ENCODE data around the gene SLC9A9.

Gene SLC9A9

DNA sequence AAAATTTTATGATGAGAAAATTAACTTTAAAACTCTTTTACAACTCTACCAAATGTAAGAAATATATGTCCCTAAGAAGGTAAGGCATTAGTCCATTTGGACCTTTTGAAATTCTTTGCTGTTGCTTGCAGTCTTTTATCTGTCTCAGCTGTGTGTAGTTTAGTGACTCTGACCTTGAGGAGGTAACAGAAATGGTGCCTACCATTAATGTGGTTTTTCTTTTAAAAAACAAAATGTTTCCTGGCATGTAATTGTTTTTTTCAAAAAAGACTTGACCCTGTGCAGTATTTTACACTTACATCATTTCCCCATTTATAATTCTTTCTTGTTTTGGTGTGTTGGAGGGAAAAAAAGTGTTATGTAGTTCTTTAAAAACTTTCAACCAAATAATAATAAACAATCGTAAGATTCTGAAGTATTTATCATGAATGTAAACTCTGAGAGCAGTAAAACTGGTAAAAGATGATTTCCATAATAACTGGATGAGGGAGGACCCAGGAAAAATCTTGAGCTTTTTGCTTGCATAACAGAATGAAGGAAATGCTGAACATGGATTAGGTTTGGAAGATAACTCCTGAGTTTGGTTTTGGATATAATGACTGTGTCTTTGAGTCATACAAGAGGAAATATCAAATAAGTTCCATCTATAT is 503.6 kb downstream of the SLC9A9 start:
- no peak for DNase-seq

DNA sequence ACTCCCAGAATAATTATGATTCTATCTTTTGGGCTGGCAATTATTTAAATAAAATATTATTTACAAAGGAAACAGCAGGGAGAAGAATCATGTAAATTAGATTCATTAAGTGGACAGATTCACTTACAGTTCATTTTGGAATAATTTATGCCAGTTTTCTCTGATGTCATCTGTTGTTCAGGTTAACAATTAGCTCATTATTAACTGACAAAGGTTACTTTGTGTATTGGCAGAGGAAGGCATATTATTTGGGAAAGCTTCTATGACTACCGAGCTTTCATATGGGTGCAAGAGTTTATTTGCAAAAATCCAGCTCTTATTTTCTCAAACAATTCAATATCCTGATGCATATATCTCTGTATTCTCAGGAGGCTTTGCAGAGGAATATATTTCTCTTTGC is 504.3 kb downstream of the SLC9A9 start:
- DNase-seq, result no peak

DNA sequence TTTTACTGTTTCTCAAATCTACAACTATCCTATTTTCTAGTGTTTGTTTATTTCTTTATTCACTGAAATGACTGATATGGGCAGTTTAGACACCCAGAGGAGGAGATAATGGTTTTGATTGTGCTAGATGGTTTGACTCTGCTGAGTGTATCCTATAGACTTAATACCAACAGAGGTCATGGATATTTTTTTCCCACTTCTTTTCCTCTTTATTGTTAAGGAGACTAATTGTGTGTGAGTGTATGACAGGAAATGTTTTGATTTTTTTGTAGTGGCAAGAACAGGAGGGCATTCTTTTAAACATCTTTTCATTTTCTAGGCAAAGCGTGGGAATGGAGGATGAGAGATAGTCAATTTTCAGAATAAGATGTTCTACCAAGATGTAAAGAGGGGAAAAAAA is 505.2 kb downstream of the SLC9A9 start:
- DNase-seq, result no peak

DNA sequence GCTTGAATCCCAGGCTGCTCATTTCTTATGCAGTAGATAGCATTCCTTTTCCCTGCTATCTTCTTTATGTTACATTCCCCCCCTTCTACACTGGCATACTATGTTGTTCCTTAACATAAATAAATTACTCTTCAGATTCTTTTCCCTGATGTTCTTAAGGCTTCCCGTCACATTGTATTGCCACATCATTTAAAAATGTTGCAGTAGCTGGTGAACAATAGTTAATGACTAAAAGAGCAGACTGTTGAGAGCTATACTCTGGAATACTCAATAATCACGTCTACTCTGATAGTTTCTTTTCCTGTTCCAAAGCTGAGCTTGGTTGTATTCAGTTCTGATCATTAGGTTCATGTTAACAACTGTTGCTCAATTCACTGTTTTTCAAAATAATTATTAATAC is 508.8 kb downstream of the SLC9A9 start:
- DNase-seq, result no peak

DNA sequence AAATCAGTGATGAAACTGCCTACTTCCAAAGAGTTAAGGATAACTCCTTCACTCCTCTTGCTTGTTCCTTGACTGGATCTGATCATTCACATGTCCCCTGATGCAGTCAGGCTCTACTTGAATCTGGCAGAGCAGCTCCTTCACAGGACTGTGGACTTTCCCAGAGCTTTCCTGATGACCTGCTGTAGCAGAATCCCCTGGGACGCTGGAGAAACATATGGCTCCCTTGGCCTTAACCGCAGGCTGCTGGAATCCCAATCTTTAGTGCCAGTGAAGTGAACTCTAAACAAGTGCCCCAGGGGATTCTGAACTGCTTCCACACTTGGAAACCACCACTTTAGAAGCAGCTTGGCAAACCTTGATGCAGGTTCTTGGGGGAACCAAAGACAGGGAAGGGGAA is 510.9 kb downstream of the SLC9A9 start:
- no peak for DNase-seq

DNA sequence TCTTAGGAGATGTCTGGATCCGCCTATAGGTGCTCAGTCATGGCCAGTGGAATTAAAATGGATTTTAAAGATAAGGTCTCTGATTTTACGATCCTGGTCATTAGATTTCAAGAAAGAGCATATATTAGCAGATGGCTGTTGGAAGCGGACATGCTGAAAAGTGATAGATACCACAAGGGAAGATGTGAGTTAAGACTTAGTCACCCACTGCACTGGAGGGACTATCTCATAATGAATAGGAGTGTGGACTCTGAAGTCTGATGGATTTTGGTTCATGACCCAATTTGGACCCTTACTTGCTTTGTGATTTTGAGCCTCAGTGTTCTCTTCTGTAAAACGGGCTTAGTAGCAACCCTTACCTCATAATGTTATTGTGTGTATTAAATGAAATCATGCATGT is 514.0 kb downstream of the SLC9A9 start:
- DNase-seq, result no peak

DNA sequence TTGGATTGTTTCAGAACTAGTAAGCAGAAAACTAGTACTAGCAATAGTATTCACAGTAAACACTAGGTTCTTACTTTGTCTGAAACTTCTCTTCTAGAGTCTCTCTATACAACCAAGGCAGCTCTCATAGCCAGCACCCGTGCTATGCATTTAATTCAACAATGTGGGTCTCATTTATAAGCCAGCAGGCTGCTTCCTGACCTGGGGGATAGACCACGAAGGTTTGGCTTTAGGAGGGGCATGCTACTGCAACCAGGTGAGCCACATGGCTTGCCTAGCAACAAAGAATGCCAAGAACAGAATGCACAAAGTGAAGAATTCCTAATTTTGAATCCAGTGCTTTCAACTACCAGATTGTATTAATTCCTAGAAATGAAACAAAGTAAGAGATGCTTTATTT is 514.9 kb downstream of the SLC9A9 start:
- no peak for DNase-seq

DNA sequence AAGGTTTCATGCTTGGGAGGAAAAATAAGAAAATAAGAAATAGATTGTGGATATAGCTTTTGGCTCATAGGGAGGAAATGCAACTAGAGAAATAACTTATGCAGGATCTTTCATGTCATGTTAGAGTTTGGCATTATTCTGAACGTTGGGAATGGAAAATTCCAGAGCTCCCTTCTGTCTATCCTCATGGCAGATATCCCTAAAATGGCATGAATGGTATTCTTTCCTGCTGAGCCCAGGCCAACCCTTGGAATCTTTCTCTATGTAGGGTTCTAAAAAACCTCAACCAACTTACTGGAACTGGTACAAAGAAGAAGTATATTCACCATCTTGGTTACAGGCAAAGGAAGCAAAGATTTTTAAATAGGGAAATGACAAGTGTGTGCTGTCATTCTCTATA is 516.2 kb downstream of the SLC9A9 start:
- no peak for DNase-seq

DNA sequence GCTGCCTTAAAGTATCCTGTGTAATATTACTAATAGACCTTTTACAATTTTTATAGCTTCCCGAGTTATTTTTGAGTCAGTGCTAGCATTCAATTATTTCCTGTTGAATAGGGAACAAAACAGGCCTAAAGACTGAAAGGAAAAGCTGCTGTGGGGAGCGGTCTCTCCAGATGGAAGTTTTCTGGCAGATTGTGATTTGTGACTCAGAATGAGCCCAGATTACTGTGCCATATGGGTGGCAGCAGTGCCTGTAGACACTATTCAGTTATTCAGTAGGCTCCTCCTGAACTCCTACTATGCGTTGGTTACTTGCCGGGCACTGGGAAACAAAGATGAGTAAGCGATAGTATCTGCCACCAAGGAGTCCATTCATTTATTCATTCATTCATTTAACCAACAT is 516.9 kb downstream of the SLC9A9 start:
- DNase-seq, result no peak

DNA sequence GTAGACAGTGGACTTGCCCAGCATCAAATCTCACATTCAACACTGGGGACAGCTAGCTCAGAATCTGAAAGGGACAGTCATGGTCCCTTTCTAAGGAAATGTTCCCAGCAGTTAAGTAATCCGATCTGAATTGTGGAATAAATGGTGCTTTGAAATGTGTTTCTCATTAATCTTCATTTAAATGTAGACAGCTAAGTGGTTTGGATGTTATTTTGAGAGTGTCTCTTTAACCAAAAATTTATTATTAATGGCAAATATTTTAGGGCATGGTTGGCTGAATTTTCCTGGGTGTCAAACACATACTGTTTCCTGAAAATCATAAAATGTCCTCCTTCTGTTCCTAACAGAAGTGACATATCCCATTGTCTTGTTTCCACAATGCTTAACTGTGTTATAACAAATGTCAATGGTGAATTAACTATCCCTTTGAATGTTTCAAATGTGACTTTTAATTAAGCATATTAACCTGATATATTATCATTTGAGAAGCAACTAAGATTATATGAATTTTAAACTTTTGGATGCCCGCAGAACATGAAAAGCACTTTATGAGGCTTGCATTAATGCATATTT is 517.9 kb downstream of the SLC9A9 start:
- DNase-seq, result no peak

DNA sequence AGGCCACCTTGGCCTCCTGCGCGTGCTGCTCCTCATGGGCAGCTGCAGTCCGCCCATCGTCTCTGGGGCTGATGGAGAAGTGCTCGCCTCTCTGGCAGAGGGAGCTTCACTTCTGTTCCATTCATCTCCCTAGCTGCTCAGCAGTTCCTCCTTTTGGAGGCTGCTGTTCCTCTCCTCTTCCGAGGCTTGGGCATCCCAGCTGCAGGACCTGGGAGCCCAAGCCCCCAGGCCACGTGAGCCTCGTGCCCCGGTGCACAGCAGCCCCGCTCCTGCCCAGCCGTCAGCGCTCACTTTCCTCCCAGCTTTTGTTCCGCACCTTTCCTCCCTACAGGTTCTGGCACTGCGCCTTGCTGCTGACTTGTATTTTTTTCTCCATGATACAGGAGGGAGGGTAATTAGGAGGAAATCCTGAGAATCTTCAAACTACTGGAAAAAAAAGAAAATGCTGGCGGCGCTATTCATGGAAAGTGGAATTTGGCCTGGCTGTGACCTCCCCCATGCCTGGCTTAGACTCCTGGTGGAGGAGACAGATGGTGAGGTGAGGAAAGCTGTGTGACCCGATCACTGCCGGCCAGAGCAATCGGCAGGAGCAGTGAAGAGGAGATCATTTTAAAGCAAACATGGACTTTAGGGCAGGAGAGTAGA is 518.6 kb downstream of the SLC9A9 start:
- no peak for DNase-seq

DNA sequence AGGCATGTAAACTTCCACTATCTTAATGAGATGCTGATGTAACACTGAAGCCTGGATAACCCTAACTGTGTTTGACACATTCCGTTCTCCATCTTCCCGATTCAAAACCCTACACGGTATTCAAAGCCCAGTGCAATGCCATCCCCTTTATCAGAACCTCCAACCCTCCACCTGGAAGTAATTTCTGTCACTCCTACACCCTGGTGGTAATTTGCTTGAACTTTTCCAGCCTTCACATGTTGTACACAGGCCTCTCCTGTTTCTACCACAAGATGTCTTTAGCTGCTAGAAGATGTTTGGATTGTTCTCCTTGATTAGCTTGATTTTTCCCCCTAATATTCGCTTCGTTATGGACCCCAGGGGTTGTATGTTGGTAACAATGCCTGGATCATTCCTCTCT is 519.8 kb downstream of the SLC9A9 start:
- DNase-seq, result no peak

DNA sequence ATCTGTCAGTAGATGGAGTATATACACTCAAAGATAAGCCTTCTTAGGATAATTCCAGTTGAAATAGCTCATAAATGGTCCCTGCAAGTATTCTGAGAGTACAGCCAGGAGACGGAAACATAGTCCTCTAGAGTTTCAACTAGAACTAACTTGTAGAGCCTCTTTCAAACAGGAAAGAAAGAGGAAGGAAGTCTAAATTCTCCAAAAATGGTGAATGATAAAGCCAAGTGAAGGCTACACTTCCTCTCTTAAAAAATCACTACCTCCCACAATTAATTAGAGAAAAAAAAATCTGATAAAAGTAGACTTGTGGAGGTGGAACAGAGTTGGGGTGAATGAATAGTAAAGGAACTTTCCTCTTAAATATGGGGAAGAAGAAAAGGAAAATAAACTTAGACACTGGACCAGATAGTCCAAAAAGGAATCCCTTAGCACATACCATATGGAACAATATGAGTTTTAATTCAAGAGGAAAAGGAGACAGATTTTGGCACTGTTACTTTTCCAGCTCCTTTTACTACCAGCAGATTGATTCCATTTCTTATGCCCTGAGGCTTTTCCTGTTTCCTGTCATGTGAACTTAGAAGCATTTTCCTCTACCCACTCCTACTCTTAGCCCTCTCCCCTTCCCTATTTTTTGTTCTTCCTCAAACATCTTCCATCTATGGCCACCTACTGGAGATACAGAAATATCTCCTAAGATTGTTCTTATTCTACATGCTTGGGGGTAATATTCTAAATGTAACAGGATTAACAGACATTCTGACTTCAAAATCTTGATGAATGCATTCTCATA is 521.1 kb downstream of the SLC9A9 start:
- peak; percentile 30 for DNase-seq

DNA sequence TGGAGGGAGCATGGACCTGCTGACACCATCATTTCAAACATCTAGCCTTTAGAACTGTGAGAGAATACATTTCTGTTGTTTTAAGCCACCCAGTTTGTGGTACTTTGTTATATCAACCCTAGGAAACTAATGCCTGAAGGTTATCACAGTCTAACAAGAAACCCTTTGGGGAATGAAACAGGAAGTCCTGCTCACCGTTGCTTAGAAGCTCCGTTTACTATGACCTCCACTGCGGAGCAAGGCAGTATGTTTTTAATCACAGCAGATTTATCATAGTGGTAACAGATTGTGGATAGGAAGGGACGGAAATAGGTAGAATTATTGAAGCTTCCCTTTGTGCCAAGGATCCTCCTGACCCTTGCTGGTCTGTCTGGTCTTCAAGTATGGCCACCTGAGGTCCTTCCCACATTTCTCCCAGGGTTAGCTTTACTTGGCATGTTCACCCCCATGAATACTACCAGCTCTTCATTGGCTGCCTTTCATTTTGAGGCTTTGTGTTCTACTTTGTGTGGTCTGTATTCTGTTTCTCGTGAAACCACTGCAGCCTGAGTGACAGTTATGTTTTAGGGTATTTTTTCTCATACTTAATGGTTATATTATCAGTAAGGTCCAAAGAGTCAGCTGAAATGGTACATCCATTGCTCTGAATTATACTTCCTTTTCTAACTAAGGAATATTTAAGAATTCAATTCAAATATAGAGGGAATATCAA is 527.1 kb downstream of the SLC9A9 start:
- DNase-seq, result no peak

DNA sequence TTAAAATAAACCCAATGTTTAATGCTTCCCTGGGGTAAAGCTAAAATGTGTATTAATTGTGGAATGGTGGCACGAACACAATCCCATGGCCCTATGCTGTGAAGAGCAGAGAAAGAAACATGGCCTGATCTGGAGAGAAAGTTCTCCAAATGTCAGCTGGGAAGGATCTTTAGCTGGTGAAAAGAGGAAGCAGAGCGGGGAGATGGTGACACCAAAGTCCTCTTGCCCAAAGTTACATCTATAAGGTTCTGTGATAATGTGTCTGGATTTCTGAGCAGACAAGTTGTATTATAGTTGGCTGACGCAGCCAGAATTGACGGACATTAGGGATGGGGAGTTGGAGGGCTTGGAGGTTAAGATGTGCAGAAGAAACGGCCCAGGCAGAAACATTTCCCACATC is 532.5 kb downstream of the SLC9A9 start:
- DNase-seq, result peak; percentile 6

DNA sequence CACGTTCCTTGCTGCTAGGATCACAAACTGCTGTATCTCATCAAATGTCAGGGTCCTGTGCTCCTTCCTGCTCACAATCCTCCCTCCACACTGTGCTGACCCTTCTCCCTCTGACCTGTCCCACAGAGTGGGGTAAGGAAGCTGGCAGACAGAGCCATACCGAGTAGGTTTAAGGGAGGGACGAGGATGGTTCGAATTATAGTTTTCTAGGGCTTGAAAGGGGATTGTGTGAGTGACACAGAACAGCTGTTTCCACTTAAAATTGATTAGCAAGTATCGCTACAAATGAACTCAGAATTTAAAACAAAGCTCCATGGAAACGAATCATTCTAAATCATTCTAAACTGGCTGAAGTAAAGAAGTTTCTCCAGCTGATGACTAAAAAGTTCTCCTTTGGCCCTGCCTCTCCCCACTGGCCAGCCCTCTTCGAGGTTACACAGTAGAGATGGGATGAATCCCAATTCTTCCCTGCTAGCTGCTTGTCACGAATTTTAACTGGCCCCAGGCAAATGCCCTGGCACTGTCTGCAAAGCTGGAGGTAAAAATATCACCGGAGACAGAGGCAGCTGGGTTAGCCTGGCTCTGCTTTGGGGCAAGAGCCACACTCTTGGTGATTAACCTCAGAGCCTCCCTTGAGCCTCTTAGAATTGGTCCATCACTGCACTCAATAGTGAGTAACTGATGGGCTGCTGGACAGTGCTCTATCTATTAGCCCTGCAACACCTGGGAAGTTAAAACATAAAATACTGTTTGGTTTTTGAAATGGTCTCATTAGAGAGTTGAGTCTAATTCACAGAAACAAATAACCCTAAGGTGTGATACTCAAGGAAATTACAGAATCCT is 533.8 kb downstream of the SLC9A9 start:
- no peak for DNase-seq

DNA sequence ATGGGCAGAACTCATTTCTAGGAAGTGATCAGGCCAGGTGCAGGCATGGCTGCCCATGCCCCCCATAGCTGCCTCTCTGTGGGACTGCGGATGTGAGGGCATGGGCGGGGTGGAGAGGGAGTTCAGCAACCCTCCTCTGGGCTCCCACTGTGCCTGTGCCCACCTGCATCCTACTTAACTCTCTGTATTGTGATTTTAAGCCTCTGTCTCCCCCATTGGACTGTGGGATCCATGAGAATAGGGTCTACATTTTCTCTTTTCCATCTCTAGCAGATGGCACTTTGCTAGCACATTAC is 534.4 kb downstream of the SLC9A9 start:
- no peak for DNase-seq

DNA sequence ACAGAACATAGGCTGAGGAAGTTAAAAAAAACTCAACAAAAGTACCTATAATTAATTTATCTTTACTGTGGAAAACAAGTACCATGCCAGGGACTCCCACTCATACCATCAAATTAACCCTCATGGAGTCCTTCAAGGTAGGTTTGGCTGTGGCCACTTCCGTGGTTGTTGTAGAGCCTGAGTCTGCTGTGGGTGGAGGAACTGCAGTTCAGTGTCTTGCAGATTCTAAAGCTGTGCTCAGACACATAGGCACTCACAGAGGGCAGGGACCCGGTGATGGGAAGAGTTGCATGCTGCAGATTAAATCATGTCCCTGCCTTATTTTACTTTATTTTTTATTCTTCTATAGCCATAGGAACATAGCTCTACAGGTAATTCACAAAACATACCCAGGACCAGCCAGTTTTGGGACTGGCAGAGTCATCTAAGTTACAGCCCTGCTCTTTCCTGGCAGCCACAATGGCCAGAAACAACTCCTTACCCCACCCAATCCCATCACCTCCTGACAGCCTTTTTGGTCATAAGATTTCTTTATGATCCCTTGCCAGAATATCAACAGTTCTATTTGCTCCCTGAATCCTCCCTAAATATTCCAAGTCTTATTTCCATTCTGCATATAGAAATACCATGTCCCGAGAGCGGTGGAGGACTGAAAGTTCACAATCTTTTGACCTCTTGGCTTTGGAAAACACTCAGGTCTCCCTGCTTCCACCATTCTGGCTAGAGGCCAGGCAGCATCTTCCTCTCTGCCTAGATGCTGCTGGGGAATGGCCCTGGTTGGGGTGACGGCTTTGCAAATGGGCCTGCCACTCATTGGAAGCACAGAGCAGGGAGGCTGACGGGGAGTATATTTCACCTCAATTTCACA is 535.0 kb downstream of the SLC9A9 start:
- DNase-seq, result no peak

DNA sequence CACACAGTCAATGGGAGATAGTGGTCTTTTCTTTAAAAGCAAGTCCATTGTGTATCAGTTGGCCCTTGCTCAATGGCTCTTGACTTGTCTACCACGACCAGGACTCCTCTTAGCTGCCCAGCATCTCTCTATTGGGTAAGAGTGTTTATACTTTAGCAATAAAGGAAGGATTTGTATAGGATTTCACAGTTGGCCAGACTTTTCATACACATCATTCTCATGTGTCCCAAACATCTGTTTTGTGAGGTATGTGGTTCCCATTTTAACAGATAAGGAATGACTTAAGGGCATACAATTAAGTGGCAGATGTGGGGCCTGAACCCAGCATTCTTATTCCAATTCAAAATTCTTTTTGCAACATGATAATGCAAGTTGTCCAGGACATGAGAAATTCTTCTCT is 537.2 kb downstream of the SLC9A9 start:
- no peak for DNase-seq

DNA sequence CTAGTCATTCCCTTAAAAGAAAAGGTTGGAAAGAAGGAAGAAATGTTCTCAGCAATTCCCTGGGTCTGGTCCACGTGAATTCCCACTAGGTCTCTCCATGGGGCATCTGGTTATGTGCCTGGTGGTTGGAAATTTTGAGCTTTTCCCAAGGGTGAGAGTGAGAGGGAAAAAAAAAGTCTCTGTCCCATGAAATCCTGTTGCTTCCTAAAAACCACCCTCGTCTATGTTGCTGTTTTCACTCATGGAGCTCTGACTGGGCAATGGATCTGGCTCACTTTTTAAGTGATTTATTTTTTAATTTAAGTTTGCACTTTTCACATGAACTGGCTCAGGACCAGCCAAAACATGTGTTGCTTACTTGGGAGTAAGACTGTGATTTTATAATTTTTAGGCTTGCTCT is 538.6 kb downstream of the SLC9A9 start:
- no peak for DNase-seq

DNA sequence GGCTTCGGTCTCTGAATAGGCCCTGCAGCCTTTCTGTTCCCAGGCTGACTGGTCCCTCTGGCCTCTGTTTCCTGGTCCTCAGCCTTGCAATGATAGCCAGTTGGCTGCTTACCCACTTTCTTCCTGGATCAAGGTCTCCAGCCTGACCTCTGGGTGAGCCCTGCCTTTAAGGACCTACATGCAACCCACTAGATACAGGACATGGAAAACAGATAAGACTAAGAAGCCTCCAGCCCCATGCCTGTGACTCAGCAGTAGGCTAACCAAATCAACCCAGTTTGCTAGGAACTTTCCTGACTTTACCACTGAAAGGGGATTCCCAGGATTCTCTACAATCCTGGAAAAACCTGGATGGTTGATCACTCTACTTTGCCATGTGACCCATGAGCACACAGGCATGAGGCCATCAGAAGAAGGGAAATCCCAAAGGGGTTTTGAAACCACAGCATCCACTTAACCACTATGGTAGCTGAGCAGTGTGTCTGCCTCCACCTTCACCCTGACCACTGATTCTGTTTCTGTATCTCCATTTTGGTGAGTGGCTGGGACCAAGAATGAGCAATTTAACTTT is 540.6 kb downstream of the SLC9A9 start:
- peak; percentile 80 for DNase-seq
